VCaP (cell line): ENCODE results near the gene ADAM15.

Source experiments
- H3K27ac ChIP-seq: fragments of 450-650 bp; 2 replicates; pipeline ENCODE4 v1.5.1; 2017
- CTCF ChIP-seq: fragments of 450-650 bp; conservative IDR thresholded peaks from 2 replicates; pipeline ENCODE4 v1.5.1; 2017; ENCODE audit warnings: mild to moderate bottlenecking, moderate library complexity

The ADAM15 gene

GRCh38 chr1:155043793-155044192 is 7.3 kb upstream of the ADAM15 start:
- TF ChIP-seq CTCF: no peak
- no peak overlapping the region for H3K27ac ChIP-seq

GRCh38 chr1:155044365-155044764 is 6.8 kb upstream of the ADAM15 start:
- H3K27ac ChIP-seq: peak overlapping the region; percentile 26; the same call in 1 of the 2 replicates
- no peak for TF ChIP-seq CTCF

- peak; percentile 88 for TF ChIP-seq CTCF
- H3K27ac ChIP-seq: peak overlapping the region; percentile 26; the same call in 1 of the 2 replicates
These were observed 6.1 kb upstream of the ADAM15 start for GRCh38 chr1:155044812-155045657.

GRCh38 chr1:155048449-155049334 is 2.4 kb upstream of the ADAM15 start:
- peak overlapping the region; percentile 92 for H3K27ac ChIP-seq

GRCh38 chr1:155049651-155050559 is 1.2 kb upstream of the ADAM15 start:
- TF ChIP-seq CTCF: no peak
- H3K27ac ChIP-seq: peak overlapping the region; percentile 92

More at GRCh38 chr1:155048449-155049334, 2.4 kb upstream of the ADAM15 start:
- no peak for TF ChIP-seq CTCF

GRCh38 chr1:155051342-155051776 is 243 bp downstream of the ADAM15 start:
- H3K27ac ChIP-seq: peak overlapping the region; percentile 92

More at GRCh38 chr1:155051342-155051776, 243 bp downstream of the ADAM15 start:
- TF ChIP-seq CTCF: no peak
